ENCODE measurements around the gene PMS1.

DNA sequence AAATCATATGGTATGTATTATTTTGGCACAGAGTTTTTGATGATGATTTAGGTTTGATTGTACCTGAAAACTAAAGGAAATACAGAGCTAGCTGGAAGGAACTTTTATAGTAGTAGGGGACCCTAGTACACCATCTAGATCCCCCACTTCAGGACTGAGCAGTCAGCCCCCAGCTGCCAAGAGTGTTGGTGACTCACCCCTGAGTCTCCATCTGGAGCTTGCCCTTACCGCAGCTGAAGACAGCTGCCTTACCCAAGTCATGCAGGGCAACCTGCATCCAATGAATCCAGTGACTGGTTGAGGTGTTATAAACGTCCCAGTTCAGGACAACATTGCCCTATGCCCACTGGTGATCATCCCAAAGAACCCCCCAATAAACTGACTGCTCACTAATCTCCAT lies 15.3 kb downstream of the PMS1 start:
- TF ChIP-seq, protein P1, sequence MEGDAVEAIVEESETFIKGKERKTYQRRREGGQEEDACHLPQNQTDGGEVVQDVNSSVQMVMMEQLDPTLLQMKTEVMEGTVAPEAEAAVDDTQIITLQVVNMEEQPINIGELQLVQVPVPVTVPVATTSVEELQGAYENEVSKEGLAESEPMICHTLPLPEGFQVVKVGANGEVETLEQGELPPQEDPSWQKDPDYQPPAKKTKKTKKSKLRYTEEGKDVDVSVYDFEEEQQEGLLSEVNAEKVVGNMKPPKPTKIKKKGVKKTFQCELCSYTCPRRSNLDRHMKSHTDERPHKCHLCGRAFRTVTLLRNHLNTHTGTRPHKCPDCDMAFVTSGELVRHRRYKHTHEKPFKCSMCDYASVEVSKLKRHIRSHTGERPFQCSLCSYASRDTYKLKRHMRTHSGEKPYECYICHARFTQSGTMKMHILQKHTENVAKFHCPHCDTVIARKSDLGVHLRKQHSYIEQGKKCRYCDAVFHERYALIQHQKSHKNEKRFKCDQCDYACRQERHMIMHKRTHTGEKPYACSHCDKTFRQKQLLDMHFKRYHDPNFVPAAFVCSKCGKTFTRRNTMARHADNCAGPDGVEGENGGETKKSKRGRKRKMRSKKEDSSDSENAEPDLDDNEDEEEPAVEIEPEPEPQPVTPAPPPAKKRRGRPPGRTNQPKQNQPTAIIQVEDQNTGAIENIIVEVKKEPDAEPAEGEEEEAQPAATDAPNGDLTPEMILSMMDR (IDR thresholded peaks at IDR 0.05; ENCODE audit: low read depth, low read length) = no peak
- TF ChIP-seq, protein P2, sequence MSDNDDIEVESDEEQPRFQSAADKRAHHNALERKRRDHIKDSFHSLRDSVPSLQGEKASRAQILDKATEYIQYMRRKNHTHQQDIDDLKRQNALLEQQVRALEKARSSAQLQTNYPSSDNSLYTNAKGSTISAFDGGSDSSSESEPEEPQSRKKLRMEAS (IDR thresholded peaks at IDR 0.05; ENCODE audit: low read depth, low read length) = no peak
- no peak for TF ChIP-seq POLR2A (IDR thresholded peaks at IDR 0.05; ENCODE audit: extremely low read depth, insufficient read length)

Measured in NB4 (cell line).